Sciatic nerve (tissue), 2 donors: Measurements from ENCODE around the gene RTP5. TPM values are rescaled to one million over a fixed set of nuclear protein-coding genes. Genes with fewer than 3 reads are reported as not detected.
"Not testable (repeated sequence)": the region's sequence is repeated elsewhere in the genome, so short reads cannot be mapped to it uniquely, and the experiment has no call there.

Experiments
- ATAC-seq: fragments of 200-7000 bp; cut with Tn5 transposase; one replicate; pipeline ENCODE4 v1.9.1; 2020; ENCODE audit warnings: mild to moderate bottlenecking, moderate library complexity
- DNase-seq: peaks from one replicate; pipeline ENCODE4 v3.0.0-alpha.2; 2020; ENCODE audit warnings: low spot score
- intact Hi-C: fragments of 100-400 bp; cut with DNase I; formaldehyde crosslinking; loops from one replicate; pipeline ENCODE4 v1.14.2; 2022
- total RNA-seq: library from RNA; stranded (reverse); fragmentation: NEBNext Ultra II Directional; extraction: Animal tissue kit (Norgen Biotek cat#: 25700); gene quantifications from one replicate; pipeline ENCODE4 v1.2.1, GENCODE V29; 2021
- donor health status: DM: no; HTN: no; CAD: no.
- donor health status: DM: no; HTN: no; CAD: no.

RTP5 gene
- total RNA-seq, 1 donor from 2014 or later = not detected

GRCh38 chr2:241906826-241907570, 37.5 kb downstream of the RTP5 start:
- DNase-seq = no peak
- ATAC-seq = no peak
- intact Hi-C loops = no loop called here

DNA sequence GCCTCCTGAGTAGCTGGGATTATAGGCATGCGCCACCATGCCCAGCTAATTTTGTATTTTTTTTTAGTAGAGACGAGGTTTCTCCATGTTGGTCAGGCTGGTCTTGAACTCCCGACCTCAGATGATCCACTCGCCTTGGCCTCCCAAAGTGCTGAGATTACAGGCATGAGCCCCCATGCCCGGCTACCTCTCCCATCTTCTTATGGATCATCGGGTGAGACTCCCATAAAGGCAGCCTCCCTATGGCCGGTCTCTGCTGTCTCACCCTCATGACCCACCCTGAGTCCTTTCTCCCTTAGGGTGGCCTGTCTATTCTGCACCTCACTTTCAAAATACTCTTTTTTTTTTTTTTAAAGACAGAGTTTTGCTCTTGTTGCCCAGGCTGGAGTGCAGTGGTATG, 38.3 kb downstream of the RTP5 start:
- intact Hi-C loops, ATAC-seq, DNase-seq: not testable (repeated sequence)

- no peak for DNase-seq
These were observed 39.3 kb downstream of the RTP5 start for GRCh38 chr2:241908686-241909420.

DNA sequence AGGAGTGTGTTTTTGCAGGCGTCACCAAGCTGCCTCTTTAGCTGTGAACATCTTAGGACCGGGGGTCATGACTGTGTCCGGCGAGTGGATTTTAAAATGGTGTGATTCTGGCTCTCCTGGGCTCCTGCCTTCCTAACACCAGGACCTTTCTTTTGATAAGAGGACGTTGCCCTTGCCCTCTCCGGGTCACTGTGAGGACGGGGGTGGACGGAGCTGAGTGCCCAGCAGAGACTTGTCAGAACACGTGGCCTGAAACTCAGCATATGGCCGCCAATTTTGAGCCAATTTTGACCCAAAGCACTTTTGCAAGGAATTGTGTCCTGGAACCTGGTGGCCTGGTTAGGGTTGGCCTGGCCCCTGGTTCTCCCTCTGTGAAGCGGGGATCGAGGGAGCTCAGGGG, 40.2 kb downstream of the RTP5 start:
- DNase-seq (no peak), ATAC-seq (no peak)
- intact Hi-C loops = no loop called here

More at GRCh38 chr2:241908686-241909420, 39.3 kb downstream of the RTP5 start:
- ATAC-seq = no peak
- intact Hi-C loops = no loop called here

- DNase-seq = no peak
- intact Hi-C loops = no loop called here
- ATAC-seq = no peak
These were observed 41.3 kb downstream of the RTP5 start for GRCh38 chr2:241910604-241911520.

GRCh38 chr2:241911551-241911950, 42.0 kb downstream of the RTP5 start:
- ATAC-seq (no peak), DNase-seq (no peak)
- intact Hi-C loops = no loop called here

DNA sequence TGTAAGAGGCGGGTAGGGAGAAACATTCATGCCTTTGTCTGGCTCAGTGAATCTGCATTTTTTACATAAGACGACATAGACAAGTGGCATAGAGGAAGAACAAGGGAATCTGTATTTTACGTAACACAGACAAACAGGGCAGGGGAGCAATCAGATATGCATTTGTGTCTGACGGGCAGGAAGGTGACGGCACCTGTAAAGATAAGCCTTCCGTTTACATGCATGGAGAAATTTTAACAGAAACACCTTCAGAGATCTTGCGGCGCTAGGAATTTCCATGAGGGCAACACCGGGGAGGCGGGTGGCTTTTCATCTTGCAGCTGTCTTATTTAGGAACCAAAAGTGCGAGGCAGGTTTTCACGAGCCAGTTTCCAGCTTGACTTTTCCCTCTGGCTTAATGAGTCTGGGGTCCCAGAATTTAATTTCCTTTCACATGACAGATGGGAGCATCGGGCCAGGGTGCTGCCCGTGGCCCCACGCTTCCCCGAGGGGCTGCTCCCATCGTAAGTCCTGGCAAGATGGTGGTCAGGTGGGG, 42.6 kb downstream of the RTP5 start:
- DNase-seq = no peak
- intact Hi-C loops = no loop called here
- no peak for ATAC-seq

- DNase-seq (no peak), ATAC-seq (no peak)
- intact Hi-C loops = no loop called here
These were observed 44.2 kb downstream of the RTP5 start for GRCh38 chr2:241913703-241914102.

- DNase-seq (no peak), ATAC-seq (no peak)
- intact Hi-C loops = no loop called here
These were observed 45.0 kb downstream of the RTP5 start for GRCh38 chr2:241914542-241914941.

DNA sequence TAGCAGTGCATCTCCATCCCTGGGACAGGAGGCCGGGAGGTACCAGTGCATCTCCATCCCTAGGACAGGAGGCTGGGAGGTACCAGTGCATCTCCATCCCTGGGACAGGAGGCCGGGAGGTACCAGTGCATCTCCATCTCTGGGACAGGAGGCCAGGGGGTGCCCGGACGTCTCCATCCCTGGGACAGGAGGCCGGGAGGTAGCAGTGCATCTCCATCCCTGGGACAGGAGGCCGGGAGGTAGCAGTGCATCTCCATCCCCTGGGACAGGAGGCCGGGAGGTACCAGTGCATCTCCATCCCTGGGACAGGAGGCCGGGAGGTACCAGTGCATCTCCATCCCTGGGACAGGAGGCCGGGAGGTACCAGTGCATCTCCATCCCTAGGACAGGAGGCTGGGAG, 52.1 kb downstream of the RTP5 start:
- ATAC-seq, intact Hi-C loops, DNase-seq: not testable (repeated sequence)

GRCh38 chr2:241922411-241922810, 52.9 kb downstream of the RTP5 start:
- intact Hi-C loops = no loop called here
- ATAC-seq (no peak), DNase-seq (no peak)

DNA sequence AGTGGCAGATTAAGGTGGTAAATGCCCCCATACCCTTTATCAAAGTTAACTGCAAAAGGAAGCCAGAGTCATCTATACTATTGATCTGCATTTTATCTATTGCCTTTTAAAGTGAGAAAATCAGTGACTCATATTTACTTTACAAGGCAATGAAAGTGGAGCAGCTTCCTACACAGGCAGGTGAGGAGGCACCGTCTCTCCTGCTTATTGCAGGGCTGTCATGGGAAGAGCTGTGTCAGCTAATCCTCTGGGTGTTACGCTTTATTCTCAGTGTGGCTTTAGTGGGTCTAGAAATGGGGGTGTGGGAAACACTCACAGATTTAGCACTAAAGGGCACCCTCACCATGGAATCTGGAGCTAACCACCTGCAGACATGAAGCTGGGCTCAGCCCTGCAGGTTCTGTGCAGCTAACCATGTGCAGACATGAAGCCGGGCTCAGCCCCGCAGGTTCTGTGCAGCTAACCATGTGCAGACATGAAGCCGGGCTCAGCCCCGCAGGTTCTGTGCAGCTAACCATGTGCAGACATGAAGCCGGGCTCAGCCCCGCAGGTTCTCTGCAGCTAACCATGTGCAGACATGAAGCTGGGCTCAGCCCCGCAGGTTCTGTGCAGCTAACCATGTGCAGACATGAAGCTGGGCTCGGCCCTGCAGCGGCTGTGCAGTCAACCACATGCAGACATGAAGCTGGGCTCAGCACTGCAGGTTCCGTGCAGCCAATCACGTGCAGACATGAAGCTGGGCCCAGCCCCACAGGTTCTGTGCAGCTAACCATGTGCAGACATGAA, 53.5 kb downstream of the RTP5 start:
- DNase-seq, intact Hi-C loops, ATAC-seq: not testable (repeated sequence)

Other genes starting within 250 kb of the RTP5 start
- 37.7 TPM for gene THAP4, start 232.6 kb upstream of the RTP5 start, total RNA-seq
- 92.6 TPM for gene ATG4B, start 232.0 kb upstream of the RTP5 start, total RNA-seq
- 15.6 TPM for gene DTYMK, start 182.9 kb upstream of the RTP5 start, total RNA-seq
- gene ING5, start 167.7 kb upstream of the RTP5 start, total RNA-seq = 46.1 TPM
- 34.0 TPM for gene D2HGDH, start 135.1 kb upstream of the RTP5 start, total RNA-seq
- not detected for gene GAL3ST2, start 92.9 kb upstream of the RTP5 start, total RNA-seq
- gene NEU4, start 60.5 kb upstream of the RTP5 start, total RNA-seq = not detected
- 0.27 TPM for gene PDCD1, start 10.8 kb upstream of the RTP5 start, total RNA-seq